ENCODE measurements around the gene UTP25.

Gene UTP25

DNA sequence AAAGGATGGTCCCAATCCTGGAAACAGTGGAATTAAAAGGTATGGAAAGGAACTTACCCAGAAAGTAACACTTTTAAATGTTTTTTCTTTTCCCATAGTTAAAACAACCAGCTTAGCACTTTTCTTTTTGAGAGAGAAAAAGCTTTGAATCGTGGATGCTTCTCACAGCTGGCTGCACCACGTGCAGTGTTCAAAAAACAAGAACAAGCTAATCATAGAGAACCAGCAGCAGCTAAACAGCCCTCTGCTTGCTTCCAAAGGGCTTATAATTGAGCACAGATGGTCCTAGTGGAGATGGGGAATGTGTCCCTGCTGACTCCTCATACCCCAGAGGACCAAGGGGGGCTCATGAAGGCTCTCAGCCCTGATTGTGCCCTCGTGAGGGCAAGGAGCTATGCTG, 26.4 kb downstream of the UTP25 start:
- H3K4me2 ChIP-seq (ENCODE audit: insufficient read depth, low read length), result no peak overlapping the region
- no peak for DNase-seq
- H3K9me3 ChIP-seq (ENCODE audit: insufficient read depth, low read length, severe bottlenecking), result no peaks in the 10 kb centered on the region
- H3K4me3 ChIP-seq (ENCODE audit: low read depth in 1 of 2, low read length in 2 of 2), result no peak overlapping the region
- no peak overlapping the region for H3K27ac ChIP-seq (ENCODE audit: low read length)
- no peak overlapping the region for H2AFZ ChIP-seq (ENCODE audit: low read depth, low read length)
- TF ChIP-seq, protein P1, sequence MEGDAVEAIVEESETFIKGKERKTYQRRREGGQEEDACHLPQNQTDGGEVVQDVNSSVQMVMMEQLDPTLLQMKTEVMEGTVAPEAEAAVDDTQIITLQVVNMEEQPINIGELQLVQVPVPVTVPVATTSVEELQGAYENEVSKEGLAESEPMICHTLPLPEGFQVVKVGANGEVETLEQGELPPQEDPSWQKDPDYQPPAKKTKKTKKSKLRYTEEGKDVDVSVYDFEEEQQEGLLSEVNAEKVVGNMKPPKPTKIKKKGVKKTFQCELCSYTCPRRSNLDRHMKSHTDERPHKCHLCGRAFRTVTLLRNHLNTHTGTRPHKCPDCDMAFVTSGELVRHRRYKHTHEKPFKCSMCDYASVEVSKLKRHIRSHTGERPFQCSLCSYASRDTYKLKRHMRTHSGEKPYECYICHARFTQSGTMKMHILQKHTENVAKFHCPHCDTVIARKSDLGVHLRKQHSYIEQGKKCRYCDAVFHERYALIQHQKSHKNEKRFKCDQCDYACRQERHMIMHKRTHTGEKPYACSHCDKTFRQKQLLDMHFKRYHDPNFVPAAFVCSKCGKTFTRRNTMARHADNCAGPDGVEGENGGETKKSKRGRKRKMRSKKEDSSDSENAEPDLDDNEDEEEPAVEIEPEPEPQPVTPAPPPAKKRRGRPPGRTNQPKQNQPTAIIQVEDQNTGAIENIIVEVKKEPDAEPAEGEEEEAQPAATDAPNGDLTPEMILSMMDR (IDR thresholded peaks at IDR 0.05; ENCODE audit: borderline replicate concordance, extremely low read depth, low read length, poor library complexity, severe bottlenecking), result no peak
- no peak for TF ChIP-seq EZH2 (IDR thresholded peaks at IDR 0.05; ENCODE audit: borderline replicate concordance, low read depth, low read length, severe bottlenecking)
- peaks cover 62% of the 10 kb centered on the region for H3K36me3 ChIP-seq (ENCODE audit: insufficient read depth, low read length)
- no peak for ATAC-seq (ENCODE audit: insufficient read depth, low read depth)
- H4K20me1 ChIP-seq (ENCODE audit: insufficient read depth, low read length), result 0 out of 2 replicates have a peak, but pooled peaks cover 3% of the 10 kb centered on the region
- H3K4me1 ChIP-seq (ENCODE audit: insufficient read depth, low read length), result no peaks in the 10 kb centered on the region
- H3K9ac ChIP-seq (ENCODE audit: low read depth, low read length), result no peak overlapping the region
- no peaks in the 10 kb centered on the region for H3K79me2 ChIP-seq (ENCODE audit: insufficient read depth, low read length)
- no peaks in the 10 kb centered on the region for H3K27me3 ChIP-seq (ENCODE audit: insufficient read depth, low read length, poor library complexity)

DNA sequence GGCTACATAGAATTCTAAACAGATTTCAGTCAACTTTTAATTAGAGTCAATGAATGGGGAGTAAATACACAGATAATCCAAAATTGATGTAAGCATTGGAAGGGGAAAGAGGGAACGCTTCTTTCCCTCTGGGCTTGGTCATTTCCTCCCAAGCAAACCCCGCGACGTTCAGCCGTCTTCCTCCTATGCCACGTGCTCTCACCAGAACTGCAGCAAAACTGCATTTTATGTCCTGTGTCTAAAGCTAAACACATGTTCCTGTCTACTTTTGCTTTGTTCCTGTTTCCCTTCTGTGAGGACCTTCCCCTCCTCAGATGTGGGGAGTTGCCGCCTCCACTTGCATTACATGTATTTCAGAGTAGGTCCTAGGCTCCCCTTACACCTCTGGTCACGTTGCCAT, 27.2 kb downstream of the UTP25 start:
- H3K4me3 ChIP-seq (ENCODE audit: low read depth in 1 of 2, low read length in 2 of 2), result no peak overlapping the region
- TF ChIP-seq, protein P1 (IDR thresholded peaks at IDR 0.05; ENCODE audit: borderline replicate concordance, extremely low read depth, low read length, poor library complexity, severe bottlenecking), result no peak
- no peak for TF ChIP-seq EZH2 (IDR thresholded peaks at IDR 0.05; ENCODE audit: borderline replicate concordance, low read depth, low read length, severe bottlenecking)
- H3K9me3 ChIP-seq (ENCODE audit: insufficient read depth, low read length, severe bottlenecking), result no peaks in the 10 kb centered on the region
- H3K79me2 ChIP-seq (ENCODE audit: insufficient read depth, low read length), result no peaks in the 10 kb centered on the region
- no peaks in the 10 kb centered on the region for H3K27me3 ChIP-seq (ENCODE audit: insufficient read depth, low read length, poor library complexity)
- no peak overlapping the region for H2AFZ ChIP-seq (ENCODE audit: low read depth, low read length)
- no peaks in the 10 kb centered on the region for H3K4me1 ChIP-seq (ENCODE audit: insufficient read depth, low read length)
- H3K4me2 ChIP-seq (ENCODE audit: insufficient read depth, low read length), result no peak overlapping the region
- 0 out of 2 replicates have a peak, but pooled peaks cover 3% of the 10 kb centered on the region for H4K20me1 ChIP-seq (ENCODE audit: insufficient read depth, low read length)
- H3K9ac ChIP-seq (ENCODE audit: low read depth, low read length), result no peak overlapping the region
- no peak overlapping the region for H3K27ac ChIP-seq (ENCODE audit: low read length)
- ATAC-seq (ENCODE audit: insufficient read depth, low read depth) (no peak), DNase-seq (no peak)
- H3K36me3 ChIP-seq (ENCODE audit: insufficient read depth, low read length), result peaks cover 54% of the 10 kb centered on the region

DNA sequence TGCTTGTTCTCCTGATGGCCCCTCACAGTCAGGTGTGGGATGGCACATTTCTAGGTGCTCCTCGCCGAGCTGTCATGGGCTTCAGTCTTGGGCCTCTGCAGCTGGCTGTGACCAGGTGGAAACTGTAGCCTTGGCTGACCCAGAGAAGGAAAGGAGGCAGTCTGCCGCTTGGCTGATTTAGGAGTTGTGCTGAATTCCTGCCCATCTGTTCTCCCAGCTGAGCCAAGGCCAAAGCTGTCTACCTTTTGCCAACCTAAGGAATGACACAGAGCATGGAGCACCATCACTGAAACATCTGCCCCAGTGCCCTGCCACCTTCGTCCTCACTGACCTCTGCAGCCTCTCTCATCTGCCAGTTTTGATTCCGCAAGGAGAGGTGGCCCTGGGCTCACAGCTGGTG, 27.9 kb downstream of the UTP25 start:
- Histone ChIP-seq H3K9ac (ENCODE audit: low read depth, low read length) (no peak overlapping the region), H3K79me2 (ENCODE audit: insufficient read depth, low read length) (no peaks in the 10 kb centered on the region), H3K4me2 (ENCODE audit: insufficient read depth, low read length) (no peak overlapping the region), H3K36me3 (ENCODE audit: insufficient read depth, low read length) (peaks cover 48% of the 10 kb centered on the region), H4K20me1 (ENCODE audit: insufficient read depth, low read length) (0 out of 2 replicates have a peak, but pooled peaks cover 3% of the 10 kb centered on the region), H3K27me3 (ENCODE audit: insufficient read depth, low read length, poor library complexity) (no peaks in the 10 kb centered on the region), H3K4me1 (ENCODE audit: insufficient read depth, low read length) (no peaks in the 10 kb centered on the region), H2AFZ (ENCODE audit: low read depth, low read length) (no peak overlapping the region), H3K9me3 (ENCODE audit: insufficient read depth, low read length, severe bottlenecking) (no peaks in the 10 kb centered on the region), H3K4me3 (ENCODE audit: low read depth in 1 of 2, low read length in 2 of 2) (no peak overlapping the region), H3K27ac (ENCODE audit: low read length) (no peak overlapping the region)
- no peak for DNase-seq
- no peak for ATAC-seq (ENCODE audit: insufficient read depth, low read depth)
- TF ChIP-seq, protein P1 (IDR thresholded peaks at IDR 0.05; ENCODE audit: borderline replicate concordance, extremely low read depth, low read length, poor library complexity, severe bottlenecking), result no peak
- no peak for TF ChIP-seq EZH2 (IDR thresholded peaks at IDR 0.05; ENCODE audit: borderline replicate concordance, low read depth, low read length, severe bottlenecking)

Measured in DND-41 (cell line).